Measurements from ENCODE around the gene MYF6.

Gene MYF6

GRCh38 chr12:80704420-80704819 is 3.0 kb upstream of the MYF6 start:
- no peaks in the 10 kb centered on the region for H3K36me3 ChIP-seq (ENCODE audit: control insufficient read depth in 2 of 2, insufficient read depth in 2 of 2, low read length in 2 of 2)
- H3K27ac ChIP-seq (ENCODE audit: low read length), result no peak overlapping the region
- H3K9me3 ChIP-seq (ENCODE audit: control insufficient read depth in 2 of 2, low read length in 2 of 2), result no peaks in the 10 kb centered on the region
- no peak overlapping the region for H3K9ac ChIP-seq (ENCODE audit: low read length in 2 of 2)
- no peak overlapping the region for H3K4me3 ChIP-seq (ENCODE audit: low read length in 2 of 2)
- H3K4me1 ChIP-seq (ENCODE audit: control insufficient read depth, insufficient read depth, low read length), result no peaks in the 10 kb centered on the region
- peaks cover 6% of the 10 kb centered on the region in 2 donors for H3K27me3 ChIP-seq (ENCODE audit: control insufficient read depth in 1 of 2, insufficient read depth in 2 of 2, low read length in 2 of 2)

GRCh38 chr12:80707830-80708258 is 410 bp downstream of the MYF6 start:
- Histone ChIP-seq H3K9me3 (ENCODE audit: control insufficient read depth in 2 of 2, low read length in 2 of 2) (no peaks in the 10 kb centered on the region), H3K4me3 (ENCODE audit: low read length in 2 of 2) (no peak overlapping the region), H3K9ac (ENCODE audit: low read length in 2 of 2) (peak overlapping the region in 1 of 2 donors; percentile 43), H3K27me3 (ENCODE audit: control insufficient read depth in 1 of 2, insufficient read depth in 2 of 2, low read length in 2 of 2) (peaks cover 6 to 11% of the 10 kb centered on the region in 2 donors), H3K27ac (ENCODE audit: low read length) (no peak overlapping the region), H3K36me3 (ENCODE audit: control insufficient read depth in 2 of 2, insufficient read depth in 2 of 2, low read length in 2 of 2) (no peaks in the 10 kb centered on the region), H3K4me1 (ENCODE audit: control insufficient read depth, insufficient read depth, low read length) (no peaks in the 10 kb centered on the region)

GRCh38 chr12:80708259-80708974 is 983 bp downstream of the MYF6 start:
- Histone ChIP-seq H3K9me3 (ENCODE audit: control insufficient read depth in 2 of 2, low read length in 2 of 2) (no peaks in the 10 kb centered on the region), H3K27ac (ENCODE audit: low read length) (no peak overlapping the region), H3K4me3 (ENCODE audit: low read length in 2 of 2) (peak overlapping the region in 1 of 2 donors; percentile 17), H3K9ac (ENCODE audit: low read length in 2 of 2) (no peak overlapping the region), H3K4me1 (ENCODE audit: control insufficient read depth, insufficient read depth, low read length) (no peaks in the 10 kb centered on the region), H3K36me3 (ENCODE audit: control insufficient read depth in 2 of 2, insufficient read depth in 2 of 2, low read length in 2 of 2) (no peaks in the 10 kb centered on the region), H3K27me3 (ENCODE audit: control insufficient read depth in 1 of 2, insufficient read depth in 2 of 2, low read length in 2 of 2) (peaks cover 6 to 11% of the 10 kb centered on the region in 2 donors)

- Histone ChIP-seq H3K9me3 (ENCODE audit: control insufficient read depth in 2 of 2, low read length in 2 of 2) (no peaks in the 10 kb centered on the region), H3K27ac (ENCODE audit: low read length) (no peak overlapping the region), H3K4me3 (ENCODE audit: low read length in 2 of 2) (peak overlapping the region in 1 of 2 donors; percentile 17), H3K4me1 (ENCODE audit: control insufficient read depth, insufficient read depth, low read length) (no peaks in the 10 kb centered on the region), H3K9ac (ENCODE audit: low read length in 2 of 2) (no peak overlapping the region), H3K27me3 (ENCODE audit: control insufficient read depth in 1 of 2, insufficient read depth in 2 of 2, low read length in 2 of 2) (peaks cover 6 to 11% of the 10 kb centered on the region in 2 donors), H3K36me3 (ENCODE audit: control insufficient read depth in 2 of 2, insufficient read depth in 2 of 2, low read length in 2 of 2) (no peaks in the 10 kb centered on the region)
Observed at GRCh38 chr12:80708975-80709328, 1.5 kb downstream of the MYF6 start.

- Histone ChIP-seq H3K4me3 (ENCODE audit: low read length in 2 of 2) (no peak overlapping the region), H3K9me3 (ENCODE audit: control insufficient read depth in 2 of 2, low read length in 2 of 2) (no peaks in the 10 kb centered on the region), H3K27ac (ENCODE audit: low read length) (no peak overlapping the region), H3K27me3 (ENCODE audit: control insufficient read depth in 1 of 2, insufficient read depth in 2 of 2, low read length in 2 of 2) (peaks cover 6 to 11% of the 10 kb centered on the region in 2 donors), H3K4me1 (ENCODE audit: control insufficient read depth, insufficient read depth, low read length) (no peaks in the 10 kb centered on the region), H3K36me3 (ENCODE audit: control insufficient read depth in 2 of 2, insufficient read depth in 2 of 2, low read length in 2 of 2) (no peaks in the 10 kb centered on the region), H3K9ac (ENCODE audit: low read length in 2 of 2) (no peak overlapping the region)
Observed at GRCh38 chr12:80709811-80710726, 2.6 kb downstream of the MYF6 start.

GRCh38 chr12:80710727-80711449 is 3.5 kb downstream of the MYF6 start:
- Histone ChIP-seq H3K36me3 (ENCODE audit: control insufficient read depth in 2 of 2, insufficient read depth in 2 of 2, low read length in 2 of 2) (no peaks in the 10 kb centered on the region), H3K4me3 (ENCODE audit: low read length in 2 of 2) (no peak overlapping the region), H3K9ac (ENCODE audit: low read length in 2 of 2) (no peak overlapping the region), H3K4me1 (ENCODE audit: control insufficient read depth, insufficient read depth, low read length) (no peaks in the 10 kb centered on the region), H3K9me3 (ENCODE audit: control insufficient read depth in 2 of 2, low read length in 2 of 2) (no peaks in the 10 kb centered on the region), H3K27me3 (ENCODE audit: control insufficient read depth in 1 of 2, insufficient read depth in 2 of 2, low read length in 2 of 2) (peaks cover 8 to 15% of the 10 kb centered on the region in 2 donors), H3K27ac (ENCODE audit: low read length) (no peak overlapping the region)

- no peak overlapping the region for H3K4me3 ChIP-seq (ENCODE audit: low read length in 2 of 2)
- peaks cover 8 to 20% of the 10 kb centered on the region in 2 donors for H3K27me3 ChIP-seq (ENCODE audit: control insufficient read depth in 1 of 2, insufficient read depth in 2 of 2, low read length in 2 of 2)
- H3K9ac ChIP-seq (ENCODE audit: low read length in 2 of 2), result no peak overlapping the region
- no peaks in the 10 kb centered on the region for H3K9me3 ChIP-seq (ENCODE audit: control insufficient read depth in 2 of 2, low read length in 2 of 2)
- no peaks in the 10 kb centered on the region for H3K4me1 ChIP-seq (ENCODE audit: control insufficient read depth, insufficient read depth, low read length)
- H3K36me3 ChIP-seq (ENCODE audit: control insufficient read depth in 2 of 2, insufficient read depth in 2 of 2, low read length in 2 of 2), result no peaks in the 10 kb centered on the region
- no peak overlapping the region for H3K27ac ChIP-seq (ENCODE audit: low read length)
Observed at GRCh38 chr12:80711866-80712265, 4.4 kb downstream of the MYF6 start.

- Histone ChIP-seq H3K9me3 (ENCODE audit: control insufficient read depth in 2 of 2, low read length in 2 of 2) (peaks cover 0 to 4% of the 10 kb centered on the region in 2 donors), H3K4me1 (ENCODE audit: control insufficient read depth, insufficient read depth, low read length) (no peaks in the 10 kb centered on the region), H3K27me3 (ENCODE audit: control insufficient read depth in 1 of 2, insufficient read depth in 2 of 2, low read length in 2 of 2) (peaks cover 14 to 21% of the 10 kb centered on the region in 2 donors), H3K36me3 (ENCODE audit: control insufficient read depth in 2 of 2, insufficient read depth in 2 of 2, low read length in 2 of 2) (no peaks in the 10 kb centered on the region), H3K27ac (ENCODE audit: low read length) (no peak overlapping the region), H3K4me3 (ENCODE audit: low read length in 2 of 2) (no peak overlapping the region), H3K9ac (ENCODE audit: low read length in 2 of 2) (no peak overlapping the region)
Observed at GRCh38 chr12:80712866-80713265, 5.4 kb downstream of the MYF6 start.

GRCh38 chr12:80713419-80713818 is 6.0 kb downstream of the MYF6 start:
- H3K4me3 ChIP-seq (ENCODE audit: low read length in 2 of 2), result no peak overlapping the region
- H3K36me3 ChIP-seq (ENCODE audit: control insufficient read depth in 2 of 2, insufficient read depth in 2 of 2, low read length in 2 of 2), result no peaks in the 10 kb centered on the region
- H3K4me1 ChIP-seq (ENCODE audit: control insufficient read depth, insufficient read depth, low read length), result no peaks in the 10 kb centered on the region
- no peak overlapping the region for H3K27ac ChIP-seq (ENCODE audit: low read length)
- H3K9ac ChIP-seq (ENCODE audit: low read length in 2 of 2), result no peak overlapping the region
- H3K27me3 ChIP-seq (ENCODE audit: control insufficient read depth in 1 of 2, insufficient read depth in 2 of 2, low read length in 2 of 2), result peaks cover 13 to 19% of the 10 kb centered on the region in 2 donors
- H3K9me3 ChIP-seq (ENCODE audit: control insufficient read depth in 2 of 2, low read length in 2 of 2), result peaks cover 0 to 4% of the 10 kb centered on the region in 2 donors

- Histone ChIP-seq H3K27ac (ENCODE audit: low read length) (no peak overlapping the region), H3K9me3 (ENCODE audit: control insufficient read depth in 2 of 2, low read length in 2 of 2) (peaks cover 0 to 4% of the 10 kb centered on the region in 2 donors), H3K4me3 (ENCODE audit: low read length in 2 of 2) (no peak overlapping the region), H3K27me3 (ENCODE audit: control insufficient read depth in 1 of 2, insufficient read depth in 2 of 2, low read length in 2 of 2) (peaks cover 8 to 17% of the 10 kb centered on the region in 2 donors), H3K36me3 (ENCODE audit: control insufficient read depth in 2 of 2, insufficient read depth in 2 of 2, low read length in 2 of 2) (no peaks in the 10 kb centered on the region), H3K4me1 (ENCODE audit: control insufficient read depth, insufficient read depth, low read length) (no peaks in the 10 kb centered on the region), H3K9ac (ENCODE audit: low read length in 2 of 2) (no peak overlapping the region)
Observed at GRCh38 chr12:80714055-80714454, 6.6 kb downstream of the MYF6 start.
